GM12878 (cell line): ENCODE measurements around the gene MYL12B. TPM values are rescaled to one million over a fixed set of nuclear protein-coding genes. Genes with fewer than 3 reads are reported as not detected.

Experiments used
- polyA plus RNA-seq, 11 experiments: library from polyadenylated mRNA; depleted of rRNA in 4 of 11; unstranded in 6 of 11; stranded (reverse) in 5 of 11; fragments of >200 nt; fragmentation: Nextera tagmentation in 4 of 11; fragmentation: Illumina TruSeq in 1 of 11; extraction: Ambion mirVana in 4 of 11; extraction: Trizol in 1 of 11; gene quantifications; 1 replicate in 1 of 11; 2 replicates in 10 of 11; pipeline versions ENCODE4 v1.2.1 to v1.2.3, GENCODE V29; 2011 to 2016; ENCODE audit warnings: inconsistent platforms in 2 of 11, missing spikeins in 2 of 11, low read depth in 1 of 11
- total RNA-seq, 4 experiments: library from RNA; depleted of rRNA in 3 of 4; stranded (reverse); fragments of >200 nt in 3 of 4; fragmentation: Illumina TruSeq in 1 of 4; extraction: Trizol in 1 of 4; gene quantifications; 2 replicates each; pipeline versions ENCODE4 v1.2.1 to v1.2.3, GENCODE V29; 2013 to 2021

Gene MYL12B
- total and polyA plus RNA-seq, 10 of the 15 experiments (the other 5 are each of a cell fraction or from before 2014, with no cell fraction given), result 179 to 739 (median 400) TPM

Other genes with a start within 250 kb of the MYL12B start
- 18.3 and 19.5 TPM in 2 replicates for gene LPIN2, start 249.0 kb upstream of the MYL12B start, total RNA-seq (2014; rRNA removed)
- 14.8 and 17.2 TPM in 2 replicates for gene LPIN2, start 249.0 kb upstream of the MYL12B start, total RNA-seq (2014; rRNA removed; fragmentation: Illumina TruSeq; extraction: Trizol)
- gene LPIN2, start 249.0 kb upstream of the MYL12B start, total RNA-seq (2021), result 19.6 and 23.5 TPM in 2 replicates
- 28.0 and 32.0 TPM in 2 replicates for gene LPIN2, start 249.0 kb upstream of the MYL12B start, polyA plus RNA-seq (2011; rRNA removed)
- gene LPIN2, start 249.0 kb upstream of the MYL12B start, polyA plus RNA-seq (2014; fragmentation: Illumina TruSeq; extraction: Trizol), result 19.1 and 24.1 TPM in 2 replicates
- gene LPIN2, start 249.0 kb upstream of the MYL12B start, polyA plus RNA-seq (2014; fragmentation: Nextera tagmentation; extraction: Ambion mirVana), result 1 to 10 TPM; 4.1 to 4.5 TPM
- gene LPIN2, start 249.0 kb upstream of the MYL12B start, polyA plus RNA-seq (2014; rRNA removed), result 13.7 and 17.1 TPM in 2 replicates
- 10 to 100 TPM; 12.0 to 14.2 TPM for gene LPIN2, start 249.0 kb upstream of the MYL12B start, polyA plus RNA-seq (2016; fragmentation: Nextera tagmentation; extraction: Ambion mirVana)
- gene MYOM1, start 42.2 kb upstream of the MYL12B start, total RNA-seq (2014; rRNA removed), result 0.49 and 0.62 TPM in 2 replicates
- gene MYOM1, start 42.2 kb upstream of the MYL12B start, total RNA-seq (2014; rRNA removed; fragmentation: Illumina TruSeq; extraction: Trizol), result 0.55 and 0.76 TPM in 2 replicates
- gene MYOM1, start 42.2 kb upstream of the MYL12B start, total RNA-seq (2021), result 1.0 and 1.1 TPM in 2 replicates
- gene MYOM1, start 42.2 kb upstream of the MYL12B start, polyA plus RNA-seq (2011; rRNA removed), result 0.27 and 0.53 TPM in 2 replicates
- 0.43 and 0.54 TPM in 2 replicates for gene MYOM1, start 42.2 kb upstream of the MYL12B start, polyA plus RNA-seq (2014; fragmentation: Illumina TruSeq; extraction: Trizol)
- under 1 TPM; 0.06 to 0.11 TPM for gene MYOM1, start 42.2 kb upstream of the MYL12B start, polyA plus RNA-seq (2014; fragmentation: Nextera tagmentation; extraction: Ambion mirVana)
- 0.60 and 1.4 TPM in 2 replicates for gene MYOM1, start 42.2 kb upstream of the MYL12B start, polyA plus RNA-seq (2014; rRNA removed)
- under 1 TPM; 0.51 to 0.62 TPM for gene MYOM1, start 42.2 kb upstream of the MYL12B start, polyA plus RNA-seq (2016; fragmentation: Nextera tagmentation; extraction: Ambion mirVana)
- gene MYL12A, start 14.3 kb upstream of the MYL12B start, total RNA-seq (2014; rRNA removed), result 861 and 946 TPM in 2 replicates
- gene MYL12A, start 14.3 kb upstream of the MYL12B start, total RNA-seq (2014; rRNA removed; fragmentation: Illumina TruSeq; extraction: Trizol), result 987 and 1,035 TPM in 2 replicates
- 488 and 498 TPM in 2 replicates for gene MYL12A, start 14.3 kb upstream of the MYL12B start, total RNA-seq (2021)
- 567 and 783 TPM in 2 replicates for gene MYL12A, start 14.3 kb upstream of the MYL12B start, polyA plus RNA-seq (2011; rRNA removed)
- gene MYL12A, start 14.3 kb upstream of the MYL12B start, polyA plus RNA-seq (2014; fragmentation: Illumina TruSeq; extraction: Trizol), result 851 and 1,149 TPM in 2 replicates
- 1,000 to 10,000 TPM; 1,462 to 1,663 TPM for gene MYL12A, start 14.3 kb upstream of the MYL12B start, polyA plus RNA-seq (2014; fragmentation: Nextera tagmentation; extraction: Ambion mirVana)
- gene MYL12A, start 14.3 kb upstream of the MYL12B start, polyA plus RNA-seq (2014; rRNA removed), result 687 and 704 TPM in 2 replicates
- gene MYL12A, start 14.3 kb upstream of the MYL12B start, polyA plus RNA-seq (2016; fragmentation: Nextera tagmentation; extraction: Ambion mirVana), result 1,000 to 10,000 TPM; 1,100 to 1,139 TPM
- 8.3 and 9.0 TPM in 2 replicates for gene TGIF1, start 188.0 kb downstream of the MYL12B start, total RNA-seq (2014; rRNA removed)
- 5.3 and 6.7 TPM in 2 replicates for gene TGIF1, start 188.0 kb downstream of the MYL12B start, total RNA-seq (2014; rRNA removed; fragmentation: Illumina TruSeq; extraction: Trizol)
- 6.2 and 6.4 TPM in 2 replicates for gene TGIF1, start 188.0 kb downstream of the MYL12B start, total RNA-seq (2021)
- 1.5 and 1.8 TPM in 2 replicates for gene TGIF1, start 188.0 kb downstream of the MYL12B start, polyA plus RNA-seq (2011; rRNA removed)
- gene TGIF1, start 188.0 kb downstream of the MYL12B start, polyA plus RNA-seq (2014; fragmentation: Illumina TruSeq; extraction: Trizol), result 8.5 and 9.3 TPM in 2 replicates
- 1 to 10 TPM; 2.1 TPM for gene TGIF1, start 188.0 kb downstream of the MYL12B start, polyA plus RNA-seq (2014; fragmentation: Nextera tagmentation; extraction: Ambion mirVana)
- gene TGIF1, start 188.0 kb downstream of the MYL12B start, polyA plus RNA-seq (2014; rRNA removed), result 6.6 and 7.8 TPM in 2 replicates
- 1 to 10 TPM; 6.2 to 7.2 TPM for gene TGIF1, start 188.0 kb downstream of the MYL12B start, polyA plus RNA-seq (2016; fragmentation: Nextera tagmentation; extraction: Ambion mirVana)